Amygdala (tissue), 56 donors: ENCODE measurements around the gene NRXN3.

Experiments
- DNase-seq, 56 donors: peaks; one replicate each; lab custom pipeline; 2025; lab: John Stamatoyannopoulos, UW

NRXN3 gene

GRCh38 chr14:79709573-79709972 is 1539.4 kb downstream of the NRXN3 start:
- no peak for DNase-seq

GRCh38 chr14:79712302-79712950 is 1542.3 kb downstream of the NRXN3 start:
- no peak for DNase-seq

- DNase-seq = no peak
Measured at GRCh38 chr14:79721399-79722084, 1551.4 kb downstream of the NRXN3 start.

- no peak for DNase-seq
Measured at GRCh38 chr14:79724934-79725717, 1555.0 kb downstream of the NRXN3 start.

GRCh38 chr14:79727900-79728299 is 1557.7 kb downstream of the NRXN3 start:
- DNase-seq = no peak

- DNase-seq = no peak
Measured at GRCh38 chr14:79728331-79728730, 1558.2 kb downstream of the NRXN3 start.

- DNase-seq = no peak
Measured at GRCh38 chr14:79729731-79730130, 1559.6 kb downstream of the NRXN3 start.

GRCh38 chr14:79730196-79730595 is 1560.0 kb downstream of the NRXN3 start:
- no peak for DNase-seq

- DNase-seq = no peak
Measured at GRCh38 chr14:79730953-79731352, 1560.8 kb downstream of the NRXN3 start.

GRCh38 chr14:79732911-79733655 is 1562.9 kb downstream of the NRXN3 start:
- DNase-seq = no peak

- DNase-seq = no peak
Measured at GRCh38 chr14:79734151-79734550, 1564.0 kb downstream of the NRXN3 start.

GRCh38 chr14:79734656-79735055 is 1564.5 kb downstream of the NRXN3 start:
- DNase-seq = no peak

GRCh38 chr14:79735121-79735520 is 1564.9 kb downstream of the NRXN3 start:
- DNase-seq = no peak

- no peak for DNase-seq
Measured at GRCh38 chr14:79740066-79740601, 1570.0 kb downstream of the NRXN3 start.

GRCh38 chr14:79742142-79742541 is 1572.0 kb downstream of the NRXN3 start:
- DNase-seq = no peak

GRCh38 chr14:79745046-79745445 is 1574.9 kb downstream of the NRXN3 start:
- DNase-seq = no peak

GRCh38 chr14:79749065-79749464 is 1578.9 kb downstream of the NRXN3 start:
- peak in 5 of 56 donors; percentile 1 to 29 (median 1) for DNase-seq

GRCh38 chr14:79758985-79759384 is 1588.8 kb downstream of the NRXN3 start:
- DNase-seq = no peak

GRCh38 chr14:79764323-79764722 is 1594.2 kb downstream of the NRXN3 start:
- DNase-seq = no peak

- no peak for DNase-seq
Measured at GRCh38 chr14:79766511-79766910, 1596.3 kb downstream of the NRXN3 start.

- DNase-seq = no peak
Measured at GRCh38 chr14:79767251-79767650, 1597.1 kb downstream of the NRXN3 start.
